Hepatocyte (in vitro differentiated cells): ENCODE data around the gene RPL38. TPM values are rescaled to one million over a fixed set of nuclear protein-coding genes. Genes with fewer than 3 reads are reported as not detected.

Experiments
- DNase-seq: peaks from one replicate; pipeline ENCODE4 v3.0.0-alpha.2; 2016; ENCODE audit warnings: low spot score
- H2AFZ ChIP-seq: fragments of 200-600 bp; sonication (generic); 2 replicates; pipeline ENCODE4 v1.6.0; 2016; ENCODE audit warnings: antibody characterized with exemption, mild to moderate bottlenecking
- H3K27ac ChIP-seq: fragments of 200-600 bp; sonication (generic); 2 replicates; pipeline ENCODE4 v1.5.1; 2016; ENCODE audit warnings: mild to moderate bottlenecking
- H3K27me3 ChIP-seq: fragments of 200-600 bp; sonication (generic); 2 replicates; pipeline ENCODE4 v1.6.1; 2016
- H3K36me3 ChIP-seq: fragments of 200-600 bp; sonication (generic); replicated peaks from 2 replicates; pipeline ENCODE4 v1.5.1; 2016; ENCODE audit warnings: low read depth; ENCODE audit not compliant: insufficient read depth
- H3K4me1 ChIP-seq: fragments of 200-600 bp; sonication (generic); 2 replicates; pipeline ENCODE4 v1.5.1; 2016; ENCODE audit warnings: mild to moderate bottlenecking, moderate library complexity; ENCODE audit not compliant: insufficient read depth
- H3K4me2 ChIP-seq: fragments of 200-600 bp; sonication (generic); 2 replicates; pipeline ENCODE4 v1.6.0; 2016
- H3K4me3 ChIP-seq: fragments of 200-600 bp; sonication (generic); 2 replicates; pipeline ENCODE4 v1.5.1; 2016; ENCODE audit warnings: mild to moderate bottlenecking
- H3K79me2 ChIP-seq: fragments of 200-600 bp; sonication (generic); 2 replicates; pipeline ENCODE4 v1.6.0; 2017; ENCODE audit warnings: mild to moderate bottlenecking
- H3K9me2 ChIP-seq: fragments of 200-600 bp; sonication (generic); replicated peaks from 2 replicates; pipeline ENCODE4 v1.6.0; 2017; ENCODE audit warnings: mild to moderate bottlenecking; ENCODE audit not compliant: insufficient read depth
- H3K9me3 ChIP-seq: fragments of 200-600 bp; sonication (generic); 2 replicates; pipeline ENCODE4 v1.5.1; 2016; ENCODE audit warnings: low read depth, mild to moderate bottlenecking
- H4K20me1 ChIP-seq: fragments of 200-600 bp; sonication (generic); 2 replicates; pipeline ENCODE4 v1.6.0; 2016; ENCODE audit warnings: mild to moderate bottlenecking; ENCODE audit not compliant: insufficient read depth, poor library complexity, severe bottlenecking
- CTCF ChIP-seq: fragments of 200-600 bp; sonication (generic); IDR thresholded peaks from 2 replicates; pipeline ENCODE4 v1.5.1; 2016; ENCODE audit warnings: antibody characterized with exemption, mild to moderate bottlenecking; ENCODE audit not compliant: poor library complexity
- EZH2 ChIP-seq: fragments of 200-600 bp; sonication (generic); IDR thresholded peaks from 2 replicates; pipeline ENCODE4 v1.6.1; 2016; ENCODE audit warnings: antibody characterized with exemption, mild to moderate bottlenecking, borderline replicate concordance
- EZH2phosphoT487 ChIP-seq: fragments of 200-600 bp; sonication (generic); IDR thresholded peaks from one replicate; pipeline ENCODE4 v1.6.1; 2018; ENCODE audit warnings: antibody characterized with exemption, mild to moderate bottlenecking, low read depth, moderate library complexity; ENCODE audit not compliant: unreplicated experiment, severe bottlenecking
- WGBS: methylation state at CpG from one replicate; pipeline ENCODE4 v1.1.6; 2016; ENCODE audit warnings: low lambda C conversion rate; ENCODE audit errors: missing lambda C conversion rate; 5-methylcytosine and 5-hydroxymethylcytosine counted together
- polyA plus RNA-seq: library from polyadenylated mRNA; unstranded; fragments of >200 nt; fragmentation: Nextera tagmentation; extraction: Ambion mirVana; gene quantifications from 2 replicates; pipeline ENCODE4 v1.2.1, GENCODE V29; 2016
- total RNA-seq: library from RNA; depleted of rRNA; stranded (reverse); fragments of >200 nt; gene quantifications from 2 replicates; pipeline ENCODE4 v1.2.3, GENCODE V29; 2014

Gene RPL38
- total and polyA plus RNA-seq, 2 experiments from 2014 or later: 276 to 758 TPM

GRCh38 chr17:74241847-74242246, 38.4 kb downstream of the RPL38 start:
- Histone ChIP-seq H3K4me3 (no peak overlapping the region), H4K20me1 (no peaks in the 10 kb centered on the region), H3K27ac (no peak overlapping the region), H3K9me2 (no peaks in the 10 kb centered on the region), H3K4me1 (peaks cover 7% of the 10 kb centered on the region), H3K9me3 (no peaks in the 10 kb centered on the region), H3K4me2 (no peak overlapping the region), H3K79me2 (no peaks in the 10 kb centered on the region), H3K36me3 (no peaks in the 10 kb centered on the region), H2AFZ (no peak overlapping the region), H3K27me3 (no peaks in the 10 kb centered on the region)
- TF ChIP-seq EZH2phosphoT487 (no peak), CTCF (no peak), EZH2 (no peak)
- 95% methylated on average over 2 of the region's 2 CpGs for WGBS
- no peak for DNase-seq

GRCh38 chr17:74243013-74243755, 39.7 kb downstream of the RPL38 start:
- H3K27ac ChIP-seq: no peak overlapping the region
- no peaks in the 10 kb centered on the region for H3K27me3 ChIP-seq
- H3K79me2 ChIP-seq: no peaks in the 10 kb centered on the region
- H3K4me3 ChIP-seq: no peak overlapping the region
- H2AFZ ChIP-seq: no peak overlapping the region
- no peaks in the 10 kb centered on the region for H4K20me1 ChIP-seq
- TF ChIP-seq EZH2 (no peak), EZH2phosphoT487 (no peak), CTCF (no peak)
- no peak for DNase-seq
- no peaks in the 10 kb centered on the region for H3K9me3 ChIP-seq
- H3K4me2 ChIP-seq: no peak overlapping the region
- H3K4me1 ChIP-seq: peaks cover 7% of the 10 kb centered on the region
- no peaks in the 10 kb centered on the region for H3K36me3 ChIP-seq
- 79% methylated on average over 13 of the region's 13 CpGs for WGBS
- H3K9me2 ChIP-seq: no peaks in the 10 kb centered on the region

- Histone ChIP-seq H4K20me1 (no peaks in the 10 kb centered on the region), H3K4me2 (no peak overlapping the region), H3K4me3 (no peak overlapping the region), H3K4me1 (peaks cover 7% of the 10 kb centered on the region), H3K79me2 (no peaks in the 10 kb centered on the region), H3K9me2 (no peaks in the 10 kb centered on the region), H3K36me3 (no peaks in the 10 kb centered on the region), H3K27ac (no peak overlapping the region), H3K9me3 (no peaks in the 10 kb centered on the region), H3K27me3 (no peaks in the 10 kb centered on the region), H2AFZ (no peak overlapping the region)
- no peak for DNase-seq
- 95% methylated on average over 10 of the region's 10 CpGs for WGBS
- TF ChIP-seq EZH2phosphoT487 (no peak), EZH2 (no peak), CTCF (no peak)
These were observed 40.6 kb downstream of the RPL38 start for GRCh38 chr17:74244128-74244527.
